Glutamatergic neuron (in vitro differentiated cells): ENCODE results near the gene TRPM3. TPM values are rescaled to one million over a fixed set of nuclear protein-coding genes. Genes with fewer than 3 reads are reported as not detected.

Experiments
- DNase-seq: peaks from one replicate; pipeline ENCODE4 v3.0.0; 2022
- H3K27ac Mint-ChIP-seq: one replicate; pipeline ENCODE4 v1.8.0; 2020; ENCODE audit warnings: mild to moderate bottlenecking, mixed read lengths, inconsistent platforms; ENCODE audit not compliant: unreplicated experiment
- H3K27me3 Mint-ChIP-seq: one replicate; pipeline ENCODE4 v1.8.0; 2020; ENCODE audit warnings: mild to moderate bottlenecking, moderate library complexity, mixed read lengths, inconsistent platforms; ENCODE audit not compliant: unreplicated experiment
- H3K36me3 Mint-ChIP-seq: one replicate; pipeline ENCODE4 v1.8.0; 2020; ENCODE audit warnings: mild to moderate bottlenecking, mixed read lengths, inconsistent platforms; ENCODE audit not compliant: unreplicated experiment
- H3K4me1 Mint-ChIP-seq: one replicate; pipeline ENCODE4 v1.8.0; 2020; ENCODE audit warnings: mild to moderate bottlenecking, low read depth, mixed read lengths, inconsistent platforms; ENCODE audit not compliant: unreplicated experiment
- H3K4me3 Mint-ChIP-seq: one replicate; pipeline ENCODE4 v1.8.0; 2020; ENCODE audit warnings: mild to moderate bottlenecking, mixed read lengths, inconsistent platforms; ENCODE audit not compliant: unreplicated experiment
- H3K9me3 Mint-ChIP-seq: one replicate; pipeline ENCODE4 v1.8.0; 2020; ENCODE audit warnings: mild to moderate bottlenecking, moderate library complexity, mixed read lengths, inconsistent platforms; ENCODE audit not compliant: unreplicated experiment
- CTCF ChIP-seq: fragments of 200-600 bp; sonication (generic); IDR thresholded peaks from one replicate; pipeline ENCODE4 v1.5.0; 2021; ENCODE audit not compliant: partially characterized antibody, unreplicated experiment
- total RNA-seq: library from RNA; stranded (reverse); fragmentation: NEBNext Ultra II Directional; extraction: Animal tissue kit (Norgen Biotek cat#: 25700); gene quantifications from one replicate; pipeline ENCODE4 v1.2.1, GENCODE V29; 2021; ENCODE audit not compliant: unreplicated experiment

The TRPM3 gene
- total RNA-seq, 1 donor from 2014 or later, result 3.3 TPM

- no peak for TF ChIP-seq CTCF
Observed at GRCh38 chr9:70947086-70947485, 174.3 kb downstream of the TRPM3 start.

GRCh38 chr9:70945301-70945700, 176.1 kb downstream of the TRPM3 start:
- no peaks in the 10 kb centered on the region for H3K9me3 Mint-ChIP-seq
- DNase-seq, result no peak
- no peaks in the 10 kb centered on the region for H3K27me3 Mint-ChIP-seq
- no peaks in the 10 kb centered on the region for H3K4me1 Mint-ChIP-seq
- no peak overlapping the region for H3K27ac Mint-ChIP-seq
- TF ChIP-seq CTCF, result no peak
- H3K4me3 Mint-ChIP-seq, result no peak overlapping the region
- H3K36me3 Mint-ChIP-seq, result no peaks in the 10 kb centered on the region

More at GRCh38 chr9:70947086-70947485, 174.3 kb downstream of the TRPM3 start:
- DNase-seq, result no peak
- Mint-ChIP-seq H3K4me1 (no peaks in the 10 kb centered on the region), H3K27me3 (no peaks in the 10 kb centered on the region), H3K4me3 (no peak overlapping the region), H3K36me3 (no peaks in the 10 kb centered on the region), H3K27ac (no peak overlapping the region), H3K9me3 (no peaks in the 10 kb centered on the region)

GRCh38 chr9:70941191-70941590, 180.2 kb downstream of the TRPM3 start:
- H3K27me3 Mint-ChIP-seq, result no peaks in the 10 kb centered on the region
- H3K27ac Mint-ChIP-seq, result no peak overlapping the region
- H3K4me3 Mint-ChIP-seq, result no peak overlapping the region
- no peaks in the 10 kb centered on the region for H3K36me3 Mint-ChIP-seq
- no peaks in the 10 kb centered on the region for H3K9me3 Mint-ChIP-seq
- H3K4me1 Mint-ChIP-seq, result no peaks in the 10 kb centered on the region
- no peak for TF ChIP-seq CTCF
- no peak for DNase-seq

- H3K4me1 Mint-ChIP-seq, result no peaks in the 10 kb centered on the region
- no peak overlapping the region for H3K27ac Mint-ChIP-seq
- no peak for DNase-seq
- H3K4me3 Mint-ChIP-seq, result no peak overlapping the region
- TF ChIP-seq CTCF, result no peak
- no peaks in the 10 kb centered on the region for H3K36me3 Mint-ChIP-seq
- H3K27me3 Mint-ChIP-seq, result no peaks in the 10 kb centered on the region
- no peaks in the 10 kb centered on the region for H3K9me3 Mint-ChIP-seq
Observed at GRCh38 chr9:70940605-70941004, 180.8 kb downstream of the TRPM3 start.

- DNase-seq, result no peak
- no peaks in the 10 kb centered on the region for H3K4me1 Mint-ChIP-seq
- H3K27me3 Mint-ChIP-seq, result no peaks in the 10 kb centered on the region
- no peak overlapping the region for H3K4me3 Mint-ChIP-seq
- no peak for TF ChIP-seq CTCF
- H3K27ac Mint-ChIP-seq, result no peak overlapping the region
- H3K36me3 Mint-ChIP-seq, result no peaks in the 10 kb centered on the region
- H3K9me3 Mint-ChIP-seq, result no peaks in the 10 kb centered on the region
Observed at GRCh38 chr9:70936536-70936935, 184.9 kb downstream of the TRPM3 start.
